Mucosa of gallbladder (tissue), 1 donor: Measurements from ENCODE around the gene RNU5D-1. TPM values are rescaled to one million over a fixed set of nuclear protein-coding genes. Genes with fewer than 3 reads are reported as not detected.
"Not testable (repeated sequence)": the region's sequence is repeated elsewhere in the genome, so short reads cannot be mapped to it uniquely, and the experiment has no call there.

Source experiments
- DNase-seq: peaks from one replicate; pipeline ENCODE4 v3.0.0-alpha.2; 2020; ENCODE audit warnings: low spot score
- total RNA-seq: library from RNA; stranded (reverse); gene quantifications from one replicate; pipeline ENCODE4 v1.2.1, GENCODE V29; 2021
- donor health status: DM: no; HTN: no; CAD: no.

The RNU5D-1 gene
- total RNA-seq, 1 donor from 2014 or later = not detected

- DNase-seq = no peak
Observed at GRCh38 chr1:44700573-44700972, 30.4 kb downstream of the RNU5D-1 start.

- DNase-seq = not testable (repeated sequence)
Observed at GRCh38 chr1:44699375-44699774, 31.6 kb downstream of the RNU5D-1 start.

GRCh38 chr1:44698138-44698537, 32.8 kb downstream of the RNU5D-1 start:
- DNase-seq = no peak

- no peak for DNase-seq
Observed at GRCh38 chr1:44696789-44697345, 34.1 kb downstream of the RNU5D-1 start.

GRCh38 chr1:44696101-44696500, 34.9 kb downstream of the RNU5D-1 start:
- no peak for DNase-seq

GRCh38 chr1:44695671-44696070, 35.3 kb downstream of the RNU5D-1 start:
- no peak for DNase-seq

- DNase-seq = no peak
Observed at GRCh38 chr1:44694863-44695478, 36.0 kb downstream of the RNU5D-1 start.

- no peak for DNase-seq
Observed at GRCh38 chr1:44693900-44694299, 37.1 kb downstream of the RNU5D-1 start.

GRCh38 chr1:44693159-44693558, 37.8 kb downstream of the RNU5D-1 start:
- DNase-seq = no peak

GRCh38 chr1:44689447-44689765, 41.6 kb downstream of the RNU5D-1 start:
- DNase-seq = no peak

GRCh38 chr1:44688760-44689446, 42.1 kb downstream of the RNU5D-1 start:
- no peak for DNase-seq

GRCh38 chr1:44685881-44686280, 45.1 kb downstream of the RNU5D-1 start:
- DNase-seq = no peak

GRCh38 chr1:44685218-44685617, 45.8 kb downstream of the RNU5D-1 start:
- no peak for DNase-seq

GRCh38 chr1:44684525-44684924, 46.4 kb downstream of the RNU5D-1 start:
- no peak for DNase-seq

GRCh38 chr1:44682883-44683265, 48.1 kb downstream of the RNU5D-1 start:
- DNase-seq = no peak

- DNase-seq = peak; percentile 31
Observed at GRCh38 chr1:44681905-44682882, 48.8 kb downstream of the RNU5D-1 start.

Other genes starting within 250 kb of the RNU5D-1 start
- gene TMEM53, start 56.7 kb downstream of the RNU5D-1 start, total RNA-seq = 21.0 TPM
- gene ARMH1, start 56.5 kb downstream of the RNU5D-1 start, total RNA-seq = 3.7 TPM
- 1.6 TPM for gene KIF2C, start 8.7 kb upstream of the RNU5D-1 start, total RNA-seq
- gene RPS8, start 44.4 kb upstream of the RNU5D-1 start, total RNA-seq = 1,176 TPM
- 0.37 TPM for gene BEST4, start 57.0 kb upstream of the RNU5D-1 start, total RNA-seq
- gene PLK3, start 69.2 kb upstream of the RNU5D-1 start, total RNA-seq = 14.7 TPM
- not detected for gene DYNLT4, start 76.2 kb upstream of the RNU5D-1 start, total RNA-seq
- gene BTBD19, start 77.4 kb upstream of the RNU5D-1 start, total RNA-seq = 7.8 TPM
- gene PTCH2, start 112.1 kb upstream of the RNU5D-1 start, total RNA-seq = 1.9 TPM